Gastroesophageal sphincter (tissue), 3 donors: ENCODE results near the gene USP32.

ENCODE experiments used
- POLR2A ChIP-seq, 2 donors: fragments of 450-650 bp; IDR thresholded peaks; one replicate each; pipeline ENCODE4 v1.6.1; 2017; ENCODE audit warnings: antibody characterized with exemption in 2 of 2, mild to moderate bottlenecking in 2 of 2, moderate library complexity in 1 of 2
- TF ChIP-seq, protein P1 (sequence below), 4 experiments: fragments of 200-600 bp in 2 of 4; fragments of 450-650 bp in 2 of 4; sonication (generic) in 1 of 4; IDR thresholded peaks; one replicate each; pipeline ENCODE4 v1.5.1; 2017 to 2019; ENCODE audit warnings: antibody characterized with exemption in 4 of 4, mild to moderate bottlenecking in 2 of 4, moderate library complexity in 2 of 4

DNA sequence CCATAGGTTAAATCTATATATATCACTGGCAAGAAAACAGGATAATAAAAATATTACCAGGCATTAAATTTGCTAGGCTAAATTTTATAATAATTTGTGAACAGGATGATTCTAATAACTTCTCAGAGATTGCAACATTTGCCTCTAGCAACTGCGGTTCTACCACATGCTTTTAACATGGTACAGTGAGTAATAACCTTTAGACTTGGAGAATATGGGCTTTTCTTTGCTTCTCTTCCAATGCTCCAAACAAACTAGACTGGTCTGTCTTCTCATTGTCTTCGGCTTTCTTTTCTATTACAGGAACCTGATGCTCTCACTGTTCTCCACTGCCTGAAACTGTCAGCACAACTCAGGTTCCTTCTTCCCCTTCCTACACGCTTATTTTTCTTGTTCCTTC is 161.6 kb downstream of the USP32 start:
- TF ChIP-seq POLR2A (IDR thresholded peaks at IDR 0.05), result no peak
- TF ChIP-seq, protein P1, sequence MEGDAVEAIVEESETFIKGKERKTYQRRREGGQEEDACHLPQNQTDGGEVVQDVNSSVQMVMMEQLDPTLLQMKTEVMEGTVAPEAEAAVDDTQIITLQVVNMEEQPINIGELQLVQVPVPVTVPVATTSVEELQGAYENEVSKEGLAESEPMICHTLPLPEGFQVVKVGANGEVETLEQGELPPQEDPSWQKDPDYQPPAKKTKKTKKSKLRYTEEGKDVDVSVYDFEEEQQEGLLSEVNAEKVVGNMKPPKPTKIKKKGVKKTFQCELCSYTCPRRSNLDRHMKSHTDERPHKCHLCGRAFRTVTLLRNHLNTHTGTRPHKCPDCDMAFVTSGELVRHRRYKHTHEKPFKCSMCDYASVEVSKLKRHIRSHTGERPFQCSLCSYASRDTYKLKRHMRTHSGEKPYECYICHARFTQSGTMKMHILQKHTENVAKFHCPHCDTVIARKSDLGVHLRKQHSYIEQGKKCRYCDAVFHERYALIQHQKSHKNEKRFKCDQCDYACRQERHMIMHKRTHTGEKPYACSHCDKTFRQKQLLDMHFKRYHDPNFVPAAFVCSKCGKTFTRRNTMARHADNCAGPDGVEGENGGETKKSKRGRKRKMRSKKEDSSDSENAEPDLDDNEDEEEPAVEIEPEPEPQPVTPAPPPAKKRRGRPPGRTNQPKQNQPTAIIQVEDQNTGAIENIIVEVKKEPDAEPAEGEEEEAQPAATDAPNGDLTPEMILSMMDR (IDR thresholded peaks at IDR 0.05), result no peak
